C1 segment of cervical spinal cord (tissue), 14 donors: ENCODE data around the gene RCE1.

Experiments
- DNase-seq, 14 donors: peaks; one replicate each; lab custom pipeline; 2025; lab: John Stamatoyannopoulos, UW

Gene RCE1

DNA sequence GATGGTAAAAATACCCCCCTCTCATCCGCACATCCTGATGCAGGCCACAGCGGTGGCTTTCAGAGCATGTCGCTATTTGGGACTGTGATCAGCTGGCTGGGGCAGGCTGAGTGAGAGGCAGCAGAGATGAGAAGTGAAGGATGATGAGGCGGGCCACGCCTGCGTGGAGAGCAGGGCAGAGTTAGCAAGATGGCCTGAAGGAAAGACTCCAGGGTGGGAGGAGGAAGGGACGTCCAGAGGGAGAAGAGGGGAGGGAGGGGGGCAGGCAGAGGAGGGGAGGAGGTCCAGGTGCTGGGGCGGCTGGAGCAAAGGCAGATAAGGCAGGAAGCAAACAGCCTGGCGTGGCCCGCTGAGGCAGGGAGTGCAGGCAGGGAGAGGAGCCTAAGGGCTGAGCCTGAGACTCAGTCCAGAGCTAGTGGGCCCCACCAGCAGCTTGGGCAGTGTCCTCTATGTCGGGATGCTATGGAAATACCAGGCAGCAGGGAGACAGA lies 42.8 kb downstream of the RCE1 start:
- DNase-seq = no peak

DNA sequence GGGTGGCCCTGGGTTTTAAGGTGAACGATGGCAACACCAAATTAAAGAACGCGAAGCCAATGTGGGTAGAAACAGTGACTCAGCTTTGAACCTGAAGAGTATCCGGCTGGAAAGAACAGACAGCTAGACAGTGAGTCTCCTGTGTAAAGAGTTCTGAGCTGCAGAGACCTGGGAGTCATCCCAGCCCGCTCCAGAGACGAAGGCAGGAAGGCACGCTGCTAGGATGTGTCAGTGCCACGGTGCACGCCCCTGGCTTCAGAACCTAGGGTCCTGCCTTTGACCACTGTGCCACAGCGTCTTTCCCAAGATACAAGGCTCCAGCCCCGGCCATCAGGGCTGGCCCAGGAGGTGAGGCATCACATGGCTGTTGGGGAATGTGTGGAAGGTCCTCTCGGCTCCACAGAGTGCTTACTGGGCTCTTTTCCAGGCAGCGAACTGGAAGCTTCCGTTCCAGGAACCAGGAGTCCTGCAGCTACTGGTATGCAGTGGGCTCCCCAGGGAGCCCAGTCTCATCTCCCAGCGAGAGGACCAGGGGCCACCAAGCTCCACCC lies 43.5 kb downstream of the RCE1 start:
- DNase-seq = no peak

DNA sequence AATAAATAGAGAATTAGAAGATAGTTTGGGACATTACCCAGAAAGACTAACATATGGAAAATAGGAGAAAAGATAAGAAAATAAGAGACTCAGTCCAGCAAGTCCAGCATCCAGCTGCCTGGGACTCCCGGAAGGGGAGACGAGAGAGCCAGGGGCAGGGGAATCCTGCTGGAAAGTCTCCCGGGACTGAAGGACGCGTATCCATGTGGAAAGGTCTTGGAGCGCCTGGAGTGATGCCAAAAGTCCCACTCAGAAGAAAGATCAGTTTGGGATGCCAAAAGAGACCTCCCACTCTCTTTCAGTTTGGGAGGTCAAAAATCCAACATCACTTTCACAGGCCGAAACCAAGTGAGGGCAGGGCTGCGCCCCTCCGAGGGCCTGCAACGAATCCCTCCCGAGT lies 44.3 kb downstream of the RCE1 start:
- no peak for DNase-seq

DNA sequence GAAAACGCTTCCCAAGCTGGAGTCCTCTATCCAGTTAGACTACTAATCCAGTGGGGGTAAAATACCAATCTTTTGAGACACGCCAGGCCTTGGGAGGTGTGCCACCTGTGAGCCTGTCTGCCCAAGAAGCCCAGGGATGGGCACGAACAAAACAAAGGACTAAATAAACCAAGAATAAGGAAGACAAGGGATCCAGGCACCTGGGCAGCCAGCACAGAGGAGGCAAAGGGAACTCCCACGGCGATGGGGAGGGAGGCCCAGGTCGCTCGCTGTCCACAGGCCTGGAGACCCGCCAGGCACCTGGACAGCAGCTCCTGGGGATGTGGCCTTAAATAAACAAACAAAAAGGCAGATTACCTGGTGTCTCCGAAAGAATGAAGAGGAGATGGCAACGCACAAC lies 45.0 kb downstream of the RCE1 start:
- no peak for DNase-seq

DNA sequence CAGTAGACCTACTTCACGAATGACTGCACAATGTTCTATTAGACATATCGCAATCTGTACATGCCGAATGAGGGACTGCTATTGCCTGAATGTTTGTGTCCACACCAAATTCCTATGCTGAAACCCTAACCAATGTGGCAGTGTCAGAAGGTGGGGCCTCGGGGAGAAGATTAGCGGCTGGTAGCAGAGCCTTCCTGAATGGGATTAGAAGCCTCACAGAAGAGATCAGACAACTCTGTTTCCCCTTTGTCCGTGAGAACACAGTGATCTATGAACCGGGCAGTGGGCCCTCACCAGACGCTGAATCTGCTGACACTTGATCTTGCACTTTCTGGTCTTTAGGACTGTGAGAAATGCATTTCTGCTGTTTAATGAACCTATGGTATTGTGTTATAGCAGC lies 46.7 kb downstream of the RCE1 start:
- no peak for DNase-seq

DNA sequence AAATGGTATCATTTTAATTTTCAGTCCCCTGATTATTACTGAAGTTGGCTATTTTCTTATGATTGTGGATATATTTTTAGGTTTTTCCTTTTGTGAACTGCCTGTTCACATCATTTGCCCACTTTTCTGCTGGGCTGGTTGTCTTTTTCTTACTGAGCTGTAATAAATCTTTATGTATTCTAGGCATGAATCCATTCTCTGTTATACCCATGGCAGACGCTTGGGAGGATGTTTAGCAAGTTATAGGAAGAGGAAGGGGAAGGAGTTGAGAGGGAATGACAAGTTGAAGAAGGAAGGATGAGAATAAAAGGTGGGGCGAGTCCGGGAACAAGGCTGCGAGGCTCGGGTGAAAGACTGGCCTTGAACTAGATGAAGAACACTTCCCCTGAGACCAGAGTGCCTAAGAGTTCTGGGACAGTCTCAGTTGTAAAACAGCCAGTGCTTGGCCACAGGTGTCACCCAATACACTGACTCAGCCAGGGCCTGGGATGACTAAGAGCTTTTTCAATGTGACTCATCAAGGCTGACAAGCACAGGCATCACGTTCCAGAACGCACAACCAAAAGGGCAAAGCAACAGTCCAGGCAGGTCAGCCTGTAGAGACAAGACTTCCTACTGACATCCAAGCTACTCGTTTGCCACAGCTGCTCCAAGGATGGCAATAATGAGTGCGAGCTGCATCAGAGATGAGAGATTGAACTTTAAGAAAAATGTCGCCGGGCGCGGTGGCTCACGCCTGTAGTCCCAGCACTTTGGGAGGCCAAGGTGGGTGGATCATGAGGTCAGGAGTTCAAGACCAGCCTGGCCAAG lies 48.8 kb downstream of the RCE1 start:
- DNase-seq = peak in 1 of 14 donors; percentile 29

DNA sequence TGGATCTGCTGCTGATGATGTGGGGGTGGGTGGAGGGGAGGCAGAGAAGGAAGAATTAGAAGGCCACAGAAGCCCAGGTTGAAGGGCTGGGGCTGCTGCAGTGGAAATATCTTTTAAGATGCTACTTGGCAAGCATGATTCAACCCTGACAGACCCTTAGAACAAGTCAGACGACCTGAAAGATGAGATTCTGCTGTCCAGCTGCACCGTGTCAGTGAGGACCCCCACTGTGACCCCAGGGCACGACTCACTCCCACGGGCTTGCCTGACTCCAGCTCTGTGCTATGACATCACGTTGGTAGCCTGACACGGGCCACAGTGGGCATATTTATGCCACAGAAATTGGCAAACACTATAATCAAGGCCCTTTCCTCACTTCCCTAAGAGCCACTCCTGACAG lies 49.7 kb downstream of the RCE1 start:
- DNase-seq = no peak

DNA sequence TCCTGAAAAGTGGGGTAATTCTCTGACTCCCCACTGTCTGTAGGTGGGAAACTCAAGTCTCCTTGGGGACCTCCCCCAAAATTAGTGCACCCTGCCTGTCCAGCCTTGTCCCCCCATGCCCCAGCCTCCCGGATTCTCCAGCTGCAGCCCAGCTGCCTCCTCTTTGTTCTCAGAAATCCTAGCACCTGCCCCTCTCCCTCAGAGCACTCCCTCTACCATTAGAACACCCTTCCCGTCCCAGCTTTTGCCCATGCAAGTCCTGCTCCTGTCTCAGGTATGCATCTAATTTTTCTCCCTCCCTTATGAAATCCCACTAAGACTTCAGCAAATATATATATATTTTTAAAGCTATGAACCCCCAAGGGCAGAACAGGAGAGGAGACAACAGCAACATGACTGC lies 50.9 kb downstream of the RCE1 start:
- no peak for DNase-seq
